ENCODE measurements around the gene ADM.
A peak's percentile ranks its signal among the peaks of the same experiment; 100 is the strongest.

The ADM gene

DNA sequence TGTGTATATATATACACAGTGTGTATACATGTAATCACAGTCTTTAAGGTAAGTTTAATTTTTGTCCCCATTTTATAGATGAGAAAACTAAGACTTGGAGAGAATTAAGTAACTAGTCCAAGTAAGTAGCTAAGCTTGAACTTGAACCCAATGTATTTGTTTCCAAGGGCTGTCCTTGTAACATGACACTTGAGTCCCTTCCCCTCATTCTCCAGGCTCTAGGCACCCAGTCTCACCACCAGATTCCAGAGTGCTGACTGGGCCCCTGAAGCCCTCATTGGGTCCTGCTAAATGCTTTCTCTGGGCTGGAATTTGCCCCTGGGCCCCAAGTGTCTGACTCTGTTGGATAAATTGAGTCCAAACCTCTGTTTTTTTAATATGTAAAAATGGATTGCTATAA lies 45.5 kb downstream of the ADM start:
- TF ChIP-seq SUZ12 (IDR thresholded peaks at IDR 0.05) (no peak), ARNT (IDR thresholded peaks at IDR 0.05) (no peak), FOXK2 (IDR thresholded peaks at IDR 0.05) (no peak), FOXA1 (IDR thresholded peaks at IDR 0.05) (no peak), BHLHE40 (IDR thresholded peaks at IDR 0.05; ENCODE audit: borderline replicate concordance) (no peak), HDGF (IDR thresholded peaks at IDR 0.05; ENCODE audit: borderline replicate concordance) (no peak), L3MBTL2 (conservative IDR thresholded peaks at IDR 0.05) (no peak), NFRKB (IDR thresholded peaks at IDR 0.05) (no peak), ELF4 (IDR thresholded peaks at IDR 0.05) (no peak), CTBP1 (IDR thresholded peaks at IDR 0.05; ENCODE audit: borderline replicate concordance) (no peak), SP1 (IDR thresholded peaks at IDR 0.05) (no peak), PKNOX1 (IDR thresholded peaks at IDR 0.05) (no peak), ZNF384 (IDR thresholded peaks at IDR 0.05) (no peak), TARDBP (IDR thresholded peaks at IDR 0.05) (no peak), FOXM1 (IDR thresholded peaks at IDR 0.05; ENCODE audit: borderline replicate concordance) (no peak), LEF1 (IDR thresholded peaks at IDR 0.05; ENCODE audit: borderline replicate concordance) (no peak)
- no peak for DNase-seq (ENCODE audit: extremely low spot score)
- ChIA-PET POLR2A (no interaction called here), CTCF (interaction anchor here (2.6 kb wide), 1 partner anchor 16 kb away, joined by 10 read pairs; no protein-coding TSS in a partner anchor)

GRCh38 chr11:10351435-10351764 lies 46.5 kb downstream of the ADM start:
- ChIA-PET CTCF (interaction anchor here (2.6 kb wide), 1 partner anchor 15 kb away, joined by 10 read pairs; no protein-coding TSS in a partner anchor), POLR2A (interaction anchor here (0.8 to 1.8 kb wide), 2 partner anchors 33 to 48 kb away, joined by 3 to 9 read pairs; partner anchors contain the start of gene ADM)
- TF ChIP-seq FOXM1 (IDR thresholded peaks at IDR 0.05; ENCODE audit: borderline replicate concordance) (no peak), PKNOX1 (IDR thresholded peaks at IDR 0.05) (no peak), LEF1 (IDR thresholded peaks at IDR 0.05; ENCODE audit: borderline replicate concordance) (no peak)
- no peak for DNase-seq (ENCODE audit: extremely low spot score)

GRCh38 chr11:10351765-10352641 lies 47.1 kb downstream of the ADM start:
- POLR2A ChIA-PET = interaction anchor here (0.8 to 1.8 kb wide), 3 partner anchors 14 to 48 kb away, joined by 3 to 9 read pairs (median 3); partner anchors contain the start of gene ADM

DNA sequence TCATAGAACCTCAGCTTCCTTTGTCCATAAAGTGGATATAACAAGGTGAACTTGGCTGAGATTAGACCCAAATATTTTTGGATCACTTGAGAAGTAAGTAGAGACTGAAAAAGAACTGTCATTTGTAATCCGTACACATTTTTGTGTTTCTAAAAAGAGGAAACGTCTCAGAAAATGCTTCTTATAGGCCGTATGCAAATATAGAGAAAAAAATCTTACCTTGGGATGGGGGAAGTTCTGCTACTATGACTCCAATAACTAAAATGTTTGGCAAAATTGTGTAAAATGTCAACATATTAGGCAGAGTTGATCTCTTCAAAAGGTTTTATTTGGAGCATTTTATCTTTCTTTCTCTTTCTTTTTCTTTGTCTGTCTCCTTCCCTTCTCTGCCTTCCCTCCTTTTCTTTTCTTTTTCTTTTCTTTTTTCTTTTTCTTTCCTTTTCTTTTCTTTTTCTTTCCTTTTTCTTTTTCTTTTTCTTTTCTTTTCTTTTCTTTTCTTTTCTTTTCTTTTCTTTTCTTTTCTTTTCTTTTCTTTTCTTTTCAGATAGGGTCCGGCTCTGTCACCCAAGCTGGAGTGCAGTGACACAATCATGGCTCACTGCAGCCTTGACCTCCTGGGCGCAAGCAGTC lies 48.2 kb downstream of the ADM start:
- ChIA-PET CTCF (interaction anchor here (1.4 kb wide), 1 partner anchor 13 kb away, joined by 3 read pairs; no protein-coding TSS in a partner anchor), POLR2A (interaction anchor here (1.0 kb wide), 1 partner anchor 13 kb away, joined by 3 read pairs; no protein-coding TSS in a partner anchor)
- DNase-seq (ENCODE audit: extremely low spot score) = no peak
- no peak for TF ChIP-seq NFRKB (IDR thresholded peaks at IDR 0.05)

More at GRCh38 chr11:10351765-10352641, 47.1 kb downstream of the ADM start:
- CTCF ChIA-PET = interaction anchor here (2.6 kb wide), 1 partner anchor 14 kb away, joined by 10 read pairs; no protein-coding TSS in a partner anchor
- peak; percentile 26 for DNase-seq (ENCODE audit: extremely low spot score)
- no peak for TF ChIP-seq CTBP1 (IDR thresholded peaks at IDR 0.05; ENCODE audit: borderline replicate concordance)
- no peak for TF ChIP-seq SUZ12 (IDR thresholded peaks at IDR 0.05)
- no peak for TF ChIP-seq ELF4 (IDR thresholded peaks at IDR 0.05)
- TF ChIP-seq FOXK2 (IDR thresholded peaks at IDR 0.05) = no peak
- no peak for TF ChIP-seq TARDBP (IDR thresholded peaks at IDR 0.05)
- no peak; the same call in 1 of the 2 replicates for TF ChIP-seq L3MBTL2 (conservative IDR thresholded peaks at IDR 0.05)
- no peak for TF ChIP-seq FOXM1 (IDR thresholded peaks at IDR 0.05; ENCODE audit: borderline replicate concordance)
- TF ChIP-seq LEF1 (IDR thresholded peaks at IDR 0.05; ENCODE audit: borderline replicate concordance) = no peak
- no peak for TF ChIP-seq NFRKB (IDR thresholded peaks at IDR 0.05)
- TF ChIP-seq HDGF (IDR thresholded peaks at IDR 0.05; ENCODE audit: borderline replicate concordance) = no peak
- TF ChIP-seq PKNOX1 (IDR thresholded peaks at IDR 0.05) = no peak
- TF ChIP-seq ZNF384 (IDR thresholded peaks at IDR 0.05) = no peak
- TF ChIP-seq FOXA1 (IDR thresholded peaks at IDR 0.05) = no peak
- TF ChIP-seq SP1 (IDR thresholded peaks at IDR 0.05) = no peak

GRCh38 chr11:10354389-10354788 lies 49.5 kb downstream of the ADM start:
- ChIA-PET CTCF (interaction anchor here (1.4 kb wide), 1 partner anchor 12 kb away, joined by 3 read pairs; no protein-coding TSS in a partner anchor), POLR2A (no interaction called here)
- TF ChIP-seq LEF1 (IDR thresholded peaks at IDR 0.05; ENCODE audit: borderline replicate concordance) = no peak
- TF ChIP-seq NFRKB (IDR thresholded peaks at IDR 0.05) = no peak
- no peak for TF ChIP-seq ZNF384 (IDR thresholded peaks at IDR 0.05)
- no peak for DNase-seq (ENCODE audit: extremely low spot score)

DNA sequence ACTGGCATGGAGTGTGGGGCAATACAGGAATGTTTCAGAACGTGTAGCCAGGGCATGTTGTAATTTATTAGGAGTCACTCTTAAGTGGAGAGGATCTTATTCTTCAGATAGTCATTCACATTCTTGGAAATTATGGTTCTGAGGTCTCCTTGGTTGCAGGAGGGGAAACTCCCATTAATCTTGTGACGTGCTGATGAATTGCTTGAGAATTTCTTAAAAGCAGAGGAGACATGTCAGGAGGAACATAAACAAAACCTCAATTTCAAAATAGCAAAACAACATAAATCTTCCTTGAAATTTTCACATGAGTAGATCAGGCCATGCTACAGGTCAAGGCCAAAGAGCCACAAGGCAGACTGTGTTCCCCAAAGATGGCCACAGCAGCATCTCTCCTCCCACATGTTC lies 50.4 kb downstream of the ADM start:
- ChIA-PET CTCF (interaction anchor here (0.9 kb wide), 1 partner anchor 12 kb away, joined by 3 read pairs; no protein-coding TSS in a partner anchor), POLR2A (no interaction called here)
- no peak for DNase-seq (ENCODE audit: extremely low spot score)
- no peak for TF ChIP-seq FOXK2 (IDR thresholded peaks at IDR 0.05)
- no peak for TF ChIP-seq CTBP1 (IDR thresholded peaks at IDR 0.05; ENCODE audit: borderline replicate concordance)
- no peak for TF ChIP-seq ARNT (IDR thresholded peaks at IDR 0.05)
- no peak for TF ChIP-seq SP1 (IDR thresholded peaks at IDR 0.05)
- TF ChIP-seq FOXA1 (IDR thresholded peaks at IDR 0.05) = no peak
- no peak for TF ChIP-seq L3MBTL2 (conservative IDR thresholded peaks at IDR 0.05)
- no peak for TF ChIP-seq PKNOX1 (IDR thresholded peaks at IDR 0.05)
- TF ChIP-seq ELF4 (IDR thresholded peaks at IDR 0.05) = no peak
- TF ChIP-seq ZNF384 (IDR thresholded peaks at IDR 0.05) = no peak
- TF ChIP-seq BHLHE40 (IDR thresholded peaks at IDR 0.05; ENCODE audit: borderline replicate concordance) = no peak
- no peak for TF ChIP-seq LEF1 (IDR thresholded peaks at IDR 0.05; ENCODE audit: borderline replicate concordance)
- no peak for TF ChIP-seq NFRKB (IDR thresholded peaks at IDR 0.05)
- TF ChIP-seq HDGF (IDR thresholded peaks at IDR 0.05; ENCODE audit: borderline replicate concordance) = no peak

Measured in HEK293T (cell line).